ENCODE results near the gene CCDC92.

GRCh38 chr12:123958876-123959275 is 13.8 kb downstream of the CCDC92 start:
- TF ChIP-seq CTCF (IDR thresholded peaks at IDR 0.05) (no peak), POLR2AphosphoS5 (IDR thresholded peaks at IDR 0.05; ENCODE audit: low read depth, low read length) (no peak), TCF7L2 (IDR thresholded peaks at IDR 0.05; ENCODE audit: low read depth, low read length) (no peak), REST (IDR thresholded peaks at IDR 0.05; ENCODE audit: insufficient read depth in 1 of 2, low read depth in 2 of 2, low read length in 1 of 2) (no peak)
